ENCODE data around the gene C18orf54. TPM values are rescaled to one million over a fixed set of nuclear protein-coding genes. Genes with fewer than 3 reads are reported as not detected.

Gene C18orf54
- total and polyA plus RNA-seq, 2 experiments from 2014 or later = 0.84 to 2.5 TPM

DNA sequence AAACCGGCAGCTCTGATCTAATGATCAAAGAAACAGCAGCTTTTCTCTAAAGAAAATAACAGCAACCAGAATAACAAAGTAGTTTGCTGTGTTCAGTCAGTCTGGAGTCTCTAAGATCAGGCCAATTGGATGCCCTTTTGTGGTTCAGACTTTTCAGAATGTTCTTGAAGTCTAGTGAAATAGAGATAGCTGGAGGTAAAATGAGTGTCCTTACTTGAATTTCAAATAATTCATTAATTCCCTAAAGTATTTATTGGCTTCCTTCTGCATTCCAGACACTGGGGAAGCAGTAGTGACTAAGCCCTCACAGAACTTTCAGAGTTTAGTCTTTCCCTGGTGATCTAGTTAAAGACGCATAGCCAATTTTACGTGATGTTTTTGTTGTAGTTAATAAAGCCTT, 58.7 kb downstream of the C18orf54 start:
- H3K27ac ChIP-seq = no peak overlapping the region
- H3K27me3 ChIP-seq = no peaks in the 10 kb centered on the region
- H3K36me3 ChIP-seq = no peaks in the 10 kb centered on the region
- H3K4me3 ChIP-seq = no peak overlapping the region
- H3K4me1 ChIP-seq (ENCODE audit: low read depth) = no peaks in the 10 kb centered on the region
- peak in 1 of 2 donors; percentile 80 for DNase-seq (ENCODE audit: low read depth in 1 of 2, low spot score in 1 of 2)
- TF ChIP-seq, protein P1, sequence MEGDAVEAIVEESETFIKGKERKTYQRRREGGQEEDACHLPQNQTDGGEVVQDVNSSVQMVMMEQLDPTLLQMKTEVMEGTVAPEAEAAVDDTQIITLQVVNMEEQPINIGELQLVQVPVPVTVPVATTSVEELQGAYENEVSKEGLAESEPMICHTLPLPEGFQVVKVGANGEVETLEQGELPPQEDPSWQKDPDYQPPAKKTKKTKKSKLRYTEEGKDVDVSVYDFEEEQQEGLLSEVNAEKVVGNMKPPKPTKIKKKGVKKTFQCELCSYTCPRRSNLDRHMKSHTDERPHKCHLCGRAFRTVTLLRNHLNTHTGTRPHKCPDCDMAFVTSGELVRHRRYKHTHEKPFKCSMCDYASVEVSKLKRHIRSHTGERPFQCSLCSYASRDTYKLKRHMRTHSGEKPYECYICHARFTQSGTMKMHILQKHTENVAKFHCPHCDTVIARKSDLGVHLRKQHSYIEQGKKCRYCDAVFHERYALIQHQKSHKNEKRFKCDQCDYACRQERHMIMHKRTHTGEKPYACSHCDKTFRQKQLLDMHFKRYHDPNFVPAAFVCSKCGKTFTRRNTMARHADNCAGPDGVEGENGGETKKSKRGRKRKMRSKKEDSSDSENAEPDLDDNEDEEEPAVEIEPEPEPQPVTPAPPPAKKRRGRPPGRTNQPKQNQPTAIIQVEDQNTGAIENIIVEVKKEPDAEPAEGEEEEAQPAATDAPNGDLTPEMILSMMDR (IDR thresholded peaks at IDR 0.05; ENCODE audit: low read depth, low read length) = no peak
- no peaks in the 10 kb centered on the region for H3K9me3 ChIP-seq (ENCODE audit: low read depth)

GRCh38 chr18:54423831-54424230, 66.1 kb downstream of the C18orf54 start:
- H3K4me1 ChIP-seq (ENCODE audit: low read depth) = no peaks in the 10 kb centered on the region
- no peak overlapping the region for H3K4me3 ChIP-seq
- no peaks in the 10 kb centered on the region for H3K27me3 ChIP-seq
- TF ChIP-seq, protein P1 (IDR thresholded peaks at IDR 0.05; ENCODE audit: low read depth, low read length) = no peak
- no peak for DNase-seq (ENCODE audit: low read depth in 1 of 2, low spot score in 1 of 2)
- no peaks in the 10 kb centered on the region for H3K9me3 ChIP-seq (ENCODE audit: low read depth)
- H3K36me3 ChIP-seq = no peaks in the 10 kb centered on the region
- H3K27ac ChIP-seq = no peak overlapping the region

DNA sequence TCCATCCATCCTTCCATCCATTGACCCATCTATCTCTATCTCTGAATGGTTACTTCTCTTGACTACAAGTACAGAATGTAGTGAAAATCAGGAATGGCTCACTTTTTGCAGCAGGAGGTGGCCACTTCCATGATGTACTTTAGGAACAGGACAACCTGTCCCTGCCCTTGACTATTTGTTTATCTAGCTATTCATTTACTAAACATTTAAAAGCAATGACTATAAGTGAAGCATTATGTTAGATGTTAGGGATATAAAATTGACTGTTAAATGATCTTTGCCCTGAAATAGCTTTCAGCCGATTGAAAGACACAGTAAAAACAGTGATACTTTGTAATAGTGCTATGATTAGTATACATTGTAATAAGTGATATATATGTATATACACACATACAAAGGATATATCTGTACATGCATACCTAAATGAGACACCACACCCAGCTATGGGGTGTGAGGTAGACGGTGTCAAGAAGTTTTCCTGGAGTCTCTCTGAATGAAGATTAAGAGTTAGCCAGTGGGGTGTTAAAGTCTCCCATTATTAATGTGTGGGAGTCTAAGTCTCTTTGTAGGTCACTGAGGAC, 68.5 kb downstream of the C18orf54 start:
- Histone ChIP-seq H3K9me3 (ENCODE audit: low read depth) (no peaks in the 10 kb centered on the region), H3K4me1 (ENCODE audit: low read depth) (no peaks in the 10 kb centered on the region), H3K27me3 (no peaks in the 10 kb centered on the region), H3K27ac (no peak overlapping the region), H3K4me3 (no peak overlapping the region), H3K36me3 (no peaks in the 10 kb centered on the region)
- TF ChIP-seq, protein P1 (IDR thresholded peaks at IDR 0.05; ENCODE audit: low read depth, low read length) = no peak
- no peak for DNase-seq (ENCODE audit: low read depth in 1 of 2, low spot score in 1 of 2)

Other genes starting within 250 kb of the C18orf54 start
- gene MBD2, start 133.2 kb upstream of the C18orf54 start, total RNA-seq = 27.5 and 29.1 TPM in 2 replicates
- gene MBD2, start 133.2 kb upstream of the C18orf54 start, polyA plus RNA-seq = 40.0 and 49.4 TPM in 2 replicates
- 22.3 and 43.9 TPM in 2 replicates for gene POLI, start 88.4 kb upstream of the C18orf54 start, total RNA-seq
- gene POLI, start 88.4 kb upstream of the C18orf54 start, polyA plus RNA-seq = 43.7 and 53.3 TPM in 2 replicates
- not detected in 2 replicates for gene STARD6, start within 50 bp of the C18orf54 start, total RNA-seq
- gene STARD6, start within 50 bp of the C18orf54 start, polyA plus RNA-seq = 0.72 TPM in 1 of 2 replicates, not detected in the other
- not detected in 2 replicates for gene DYNAP, start 233.3 kb downstream of the C18orf54 start, total RNA-seq
- not detected in 2 replicates for gene DYNAP, start 233.3 kb downstream of the C18orf54 start, polyA plus RNA-seq

Measured in cardiac muscle cell (in vitro differentiated cells and primary cell).